GM11168 (cell line): Measurements from ENCODE around the gene PLCH1.

Experiments
- in situ Hi-C: fragments of 300-500 bp; cut with MboI; formaldehyde crosslinking; loops from one replicate; pipeline ENCODE4 v1.12.0; 2022; ENCODE audit warnings: low sequenced_read_pairs; ENCODE audit not compliant: unreplicated experiment

Gene PLCH1

DNA sequence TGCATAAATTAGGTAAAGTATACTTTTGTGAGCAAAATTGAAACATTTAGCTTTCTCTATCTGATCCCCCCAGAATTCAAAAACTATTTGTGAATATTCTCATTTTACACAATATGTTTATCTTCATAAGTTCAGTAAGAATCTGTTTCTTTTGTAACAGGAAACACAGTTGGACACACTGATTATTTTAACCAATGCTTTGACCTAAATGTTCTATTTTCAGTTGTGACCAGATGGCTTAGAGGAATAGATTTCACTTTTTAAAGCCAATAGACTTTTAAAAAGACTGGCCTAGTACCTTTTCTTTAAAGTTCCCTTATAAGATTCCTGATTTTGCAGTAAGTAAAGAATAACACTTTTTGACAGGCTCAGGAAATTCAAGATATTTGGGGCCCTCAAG is 377.4 kb downstream of the PLCH1 start:
- in situ Hi-C loops = no loop called here

DNA sequence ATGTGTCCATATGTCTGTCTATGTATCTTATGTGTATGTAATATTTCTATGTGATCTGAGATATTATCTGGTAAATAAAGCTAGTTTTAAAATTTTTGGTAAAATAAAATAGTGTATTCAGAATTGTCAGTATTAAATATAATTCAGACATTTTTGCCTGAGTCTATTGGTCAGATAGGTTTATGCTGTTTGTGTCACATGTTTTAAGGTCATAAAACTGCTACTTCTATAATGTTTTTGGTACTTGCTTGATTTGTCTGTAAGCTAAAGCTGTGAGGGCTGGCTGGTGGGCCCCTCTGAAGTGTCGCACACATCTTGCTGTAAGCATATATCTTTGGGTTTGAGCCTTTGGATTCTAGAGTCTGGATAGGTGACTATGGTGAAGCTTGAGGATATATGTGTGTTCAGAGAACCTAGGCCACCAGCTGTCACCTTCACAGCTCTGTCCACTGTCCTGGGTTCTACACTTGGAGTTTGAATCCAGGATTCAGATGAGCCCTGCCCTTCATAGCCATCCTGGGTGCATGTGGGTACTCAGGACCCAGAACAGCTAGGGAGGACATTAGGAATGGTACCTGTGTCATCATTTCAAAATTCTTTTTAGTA is 379.6 kb downstream of the PLCH1 start:
- in situ Hi-C loops = no loop called here

DNA sequence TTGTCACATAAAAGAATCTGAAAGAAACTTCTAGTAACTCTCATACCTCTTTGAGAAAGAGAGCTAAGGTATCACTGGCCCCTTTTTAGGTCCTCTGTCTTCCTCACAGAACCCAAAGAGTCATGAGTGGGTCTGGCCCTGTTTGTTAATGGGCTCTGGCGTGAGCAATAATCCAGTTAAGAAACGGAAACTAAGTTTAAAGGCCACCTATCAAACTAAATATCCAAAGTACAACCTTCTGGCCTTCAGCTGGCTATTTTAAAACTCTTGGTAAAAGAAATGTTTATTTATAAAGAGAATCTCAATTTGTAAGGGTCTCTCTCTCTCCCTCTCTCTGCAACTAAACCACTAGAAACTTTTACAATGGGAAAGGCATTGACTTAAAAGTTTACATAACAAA is 380.4 kb downstream of the PLCH1 start:
- in situ Hi-C loops = no loop called here

DNA sequence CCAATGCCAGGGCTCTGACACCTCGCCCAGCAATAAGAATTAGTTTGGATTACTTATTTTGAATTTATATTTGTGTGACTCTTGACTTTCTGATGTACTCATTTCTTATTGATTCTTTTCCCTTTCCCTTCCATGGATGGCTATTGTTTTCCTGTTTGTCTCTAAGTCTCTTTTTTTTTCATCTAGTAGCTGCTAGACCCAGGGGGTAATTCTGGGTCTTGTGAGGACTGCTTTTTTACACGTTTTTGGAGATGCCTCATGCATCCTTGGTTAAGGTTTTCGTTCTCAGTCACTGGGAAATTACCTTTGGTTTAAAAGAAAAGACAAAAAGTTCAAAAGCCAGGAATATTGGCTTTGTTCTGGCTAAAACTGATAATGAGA is 381.2 kb downstream of the PLCH1 start:
- in situ Hi-C loops = no loop called here

DNA sequence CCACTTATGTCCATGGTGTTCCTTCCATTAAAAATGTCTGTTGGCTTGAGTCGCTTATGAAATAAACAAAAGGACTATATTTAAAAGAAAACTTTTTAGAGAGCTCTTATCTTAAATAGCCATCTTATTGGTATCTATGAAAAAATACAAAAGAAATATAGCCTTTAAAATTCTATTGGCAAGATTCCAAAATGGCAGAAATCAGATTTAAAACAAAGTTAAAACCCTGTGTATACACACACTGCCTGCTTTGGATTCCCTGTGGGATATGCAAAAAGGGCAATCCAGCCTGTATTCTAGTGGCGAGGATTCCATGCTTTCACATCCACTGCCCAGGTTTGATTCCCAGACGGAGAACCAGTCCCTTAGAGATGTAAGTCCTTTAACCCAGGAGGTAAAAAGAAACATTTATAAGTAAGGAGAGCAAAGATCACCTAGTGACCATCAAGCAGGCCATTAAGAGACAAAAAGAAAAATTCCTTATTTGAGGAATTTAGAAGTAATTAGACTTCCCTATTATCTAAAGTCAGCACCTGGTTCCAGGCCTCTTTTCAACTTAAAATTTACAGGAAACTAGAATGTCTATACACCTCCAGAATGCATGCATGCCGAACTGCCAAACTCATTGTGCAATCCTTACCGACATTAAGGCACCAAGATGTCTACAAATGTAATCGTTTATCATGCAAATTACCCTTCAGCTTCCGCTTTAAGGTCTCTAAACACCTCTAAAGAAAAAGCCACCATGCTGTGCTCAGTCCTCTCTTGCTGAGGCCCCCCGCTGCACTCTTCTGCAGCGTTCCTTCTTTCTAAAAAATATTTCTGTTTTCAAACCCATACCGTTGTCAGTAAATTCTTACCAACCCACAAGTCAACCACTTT is 381.8 kb downstream of the PLCH1 start:
- in situ Hi-C loops = no loop called here

DNA sequence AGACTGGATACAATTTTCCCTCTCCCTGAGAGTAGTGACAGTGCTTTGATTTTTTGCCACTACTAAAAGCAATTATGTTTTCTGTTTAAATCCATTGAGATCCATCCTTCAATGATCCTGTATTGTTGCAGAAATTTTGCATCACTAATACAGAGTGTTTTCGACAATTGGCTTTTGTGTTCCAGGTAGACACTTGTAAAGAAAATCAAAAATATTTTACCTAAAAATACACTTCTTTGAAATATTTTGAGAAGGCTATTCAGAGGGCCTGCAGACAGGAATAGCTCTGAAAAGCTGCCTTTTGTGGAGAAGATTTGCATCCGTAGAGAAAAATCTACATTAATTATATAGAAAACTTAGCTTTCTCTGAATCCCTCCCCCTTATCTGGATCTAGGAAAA is 384.6 kb downstream of the PLCH1 start:
- in situ Hi-C loops = no loop called here

DNA sequence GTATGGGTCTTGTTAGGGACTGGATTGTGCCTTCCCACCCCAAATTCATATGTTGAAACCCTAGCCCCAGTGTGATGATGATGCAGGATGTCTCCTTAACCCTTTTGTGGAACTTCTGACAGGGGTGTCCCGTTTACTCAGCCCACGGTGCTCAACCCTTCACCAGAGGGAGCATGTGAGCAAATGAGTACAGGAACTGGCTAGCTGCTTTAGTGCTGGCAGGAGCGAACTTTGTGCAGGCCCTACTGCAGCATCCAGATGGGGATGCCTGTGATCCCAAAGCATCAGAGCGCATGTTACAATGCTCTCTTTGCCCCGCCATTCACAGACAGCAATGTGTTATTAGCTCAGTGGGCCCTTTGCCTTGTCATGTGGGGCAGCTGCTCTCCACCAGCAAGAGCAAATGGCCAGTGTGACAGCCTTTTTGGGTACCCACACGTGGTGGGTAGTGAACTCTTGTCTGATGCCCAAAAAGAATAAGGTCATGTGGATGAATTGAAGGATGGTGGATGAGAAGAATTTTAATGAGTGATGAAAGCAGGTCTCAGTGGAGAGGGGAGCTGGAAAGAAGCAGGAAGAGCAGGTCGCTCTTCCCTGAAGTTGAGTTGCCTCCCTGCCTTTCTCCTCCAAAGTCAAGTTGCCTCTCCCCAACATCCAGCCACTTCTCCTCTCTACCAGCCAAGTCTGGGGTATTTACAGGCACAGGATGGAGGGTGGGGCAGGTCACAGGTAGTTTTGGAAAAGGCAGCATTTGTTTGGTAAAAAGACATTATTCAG is 388.1 kb downstream of the PLCH1 start:
- in situ Hi-C loops = no loop called here

DNA sequence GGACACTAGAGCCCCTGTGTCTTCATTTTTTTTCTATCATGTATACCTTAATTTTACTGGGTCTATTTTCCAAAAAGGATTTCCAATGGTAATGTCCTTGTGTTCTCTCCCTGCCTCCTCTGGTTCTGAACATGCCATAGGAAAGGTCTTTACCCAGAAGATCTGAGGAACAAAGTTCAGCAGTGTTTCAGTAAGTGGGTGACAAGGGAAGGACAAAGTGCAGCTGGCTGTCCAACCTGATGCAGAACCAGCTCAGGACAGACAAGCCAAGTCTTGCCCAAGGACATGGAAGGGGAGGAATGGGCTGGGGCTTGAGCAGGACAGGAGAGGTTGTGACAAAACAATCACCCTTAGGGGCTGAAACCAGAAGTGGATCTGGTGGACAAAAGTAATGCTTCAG is 390.2 kb downstream of the PLCH1 start:
- in situ Hi-C loops = no loop called here

DNA sequence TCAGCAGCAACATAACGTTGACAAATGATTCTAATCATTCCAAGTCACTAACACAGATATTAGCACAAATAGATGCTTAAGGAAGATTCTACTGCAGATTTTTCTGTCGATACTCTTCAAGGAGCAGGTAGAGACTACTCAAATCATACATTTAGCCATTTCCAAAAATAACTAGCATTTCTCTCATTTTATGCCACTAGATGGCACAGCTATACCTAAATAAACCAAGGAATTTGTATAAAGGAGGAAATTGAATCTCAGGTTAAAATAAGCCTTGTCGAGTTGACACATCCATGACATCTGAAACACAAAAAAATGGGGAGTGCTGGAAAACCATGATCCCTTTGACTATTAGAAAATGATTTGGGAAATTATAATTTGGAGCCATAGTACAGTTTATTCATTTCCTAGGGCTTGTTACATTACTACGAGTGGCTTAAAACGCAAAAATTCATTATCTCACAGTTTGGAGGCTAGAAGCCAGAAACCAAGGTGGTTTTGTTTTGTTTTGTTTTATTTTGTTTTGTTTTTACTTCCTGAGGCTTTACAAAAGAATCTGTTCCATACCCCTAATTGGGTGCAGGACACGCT is 391.9 kb downstream of the PLCH1 start:
- in situ Hi-C loops = no loop called here

DNA sequence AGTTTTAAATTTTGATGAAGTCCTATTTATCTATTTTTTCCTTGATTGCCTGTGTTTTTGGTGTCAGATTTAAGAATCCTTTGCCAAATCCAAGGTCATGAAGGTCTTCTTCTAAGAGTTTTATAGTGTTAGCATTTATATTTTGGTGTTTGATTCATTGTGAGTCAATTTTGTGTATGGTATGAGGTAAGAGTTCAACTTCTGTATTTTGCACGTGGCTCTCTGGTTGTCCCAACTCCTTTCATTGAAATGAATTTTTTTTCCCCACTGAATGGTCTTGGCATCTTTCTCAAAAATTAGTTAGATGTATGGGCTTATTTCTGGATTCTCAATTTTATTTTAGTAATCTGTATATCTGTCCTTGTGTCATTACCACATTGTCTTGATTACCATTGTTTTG is 394.3 kb downstream of the PLCH1 start:
- in situ Hi-C loops = no loop called here

DNA sequence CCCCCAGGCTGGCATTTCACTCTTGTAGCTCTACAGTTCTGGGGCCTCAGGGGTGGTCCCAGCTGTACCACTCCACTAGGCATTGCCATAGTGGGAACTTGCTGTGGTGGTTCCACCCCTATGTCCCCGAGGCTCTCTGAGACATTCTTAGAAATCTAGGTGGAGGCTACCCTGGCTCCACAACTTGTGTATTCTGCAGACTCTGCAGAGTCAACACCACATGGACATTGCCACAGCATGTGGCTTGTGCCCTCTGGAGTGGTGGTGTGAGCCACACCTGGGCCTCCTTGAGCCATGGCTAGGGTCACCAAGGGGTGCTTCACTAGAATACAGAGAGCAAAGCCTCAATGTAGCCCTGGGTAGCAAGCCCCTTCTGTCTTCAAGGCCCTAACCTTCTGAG is 397.0 kb downstream of the PLCH1 start:
- in situ Hi-C loops = no loop called here

DNA sequence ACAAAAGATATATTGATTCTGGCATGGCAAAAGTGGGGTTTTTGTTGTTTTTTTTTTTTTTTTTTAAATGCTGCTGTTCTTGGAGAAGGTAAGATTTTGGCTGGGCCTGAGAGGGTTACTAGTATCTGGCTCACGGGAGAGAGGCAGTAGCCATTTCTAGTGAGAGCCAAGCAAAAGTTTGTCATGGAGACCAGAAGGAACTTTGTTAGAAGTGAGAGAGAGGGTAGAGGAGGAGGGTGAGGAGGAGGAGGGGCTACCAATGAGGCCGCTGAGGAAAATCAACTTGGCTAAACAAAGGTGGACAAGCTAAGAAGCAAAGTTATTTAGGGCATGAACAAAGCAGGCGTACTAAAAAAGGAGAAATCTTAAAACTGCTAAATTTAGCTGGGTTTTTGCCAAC is 402.5 kb downstream of the PLCH1 start:
- in situ Hi-C loops = no loop called here

DNA sequence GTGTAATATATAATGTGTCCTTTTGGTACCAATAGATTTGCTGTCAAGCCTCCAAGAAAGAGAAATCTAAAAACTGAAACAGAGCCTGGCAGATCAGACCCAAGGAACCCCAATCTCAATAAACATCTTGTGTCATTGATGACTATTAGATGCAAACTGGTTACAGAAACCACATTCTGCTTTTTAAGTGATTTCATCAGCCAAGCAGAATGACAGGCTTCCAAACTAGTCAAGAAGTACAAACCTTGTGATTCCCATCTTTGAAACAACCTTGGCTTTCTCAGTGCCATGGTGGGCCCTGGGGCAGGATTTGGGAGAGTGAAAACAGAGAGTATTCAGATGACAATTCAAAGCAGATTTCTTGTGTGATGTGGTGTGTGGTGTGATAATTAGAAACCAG is 405.8 kb downstream of the PLCH1 start:
- in situ Hi-C loops = no loop called here

DNA sequence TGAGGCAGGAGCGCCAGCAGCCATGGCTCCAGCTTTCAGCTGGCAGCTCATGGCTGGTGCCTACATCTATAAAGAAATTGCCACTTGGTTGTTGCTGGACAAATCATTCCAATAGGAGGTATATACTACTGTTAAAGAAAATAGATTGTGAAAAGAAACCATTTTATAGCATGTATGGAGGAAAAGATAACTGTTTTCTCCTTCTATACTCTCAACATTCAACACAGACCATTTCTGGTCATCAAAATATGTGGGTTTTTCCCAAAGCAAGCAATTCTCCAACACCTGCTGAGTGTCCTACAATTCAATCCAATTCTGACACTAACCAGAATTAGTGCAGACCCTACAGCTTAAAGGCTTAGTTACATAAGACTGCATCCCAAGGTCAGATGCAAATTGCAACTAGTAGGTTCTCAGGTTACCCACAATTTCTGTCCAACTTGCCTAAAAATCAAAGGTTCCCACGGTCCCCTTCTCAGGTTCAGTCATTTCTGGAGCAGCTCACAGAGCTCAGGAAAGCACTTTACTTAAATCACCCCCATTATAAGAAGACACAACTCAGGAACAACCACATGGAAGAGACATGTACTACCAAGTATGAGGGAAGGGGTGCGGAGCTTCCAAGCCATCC is 409.0 kb downstream of the PLCH1 start:
- in situ Hi-C loops = no loop called here

DNA sequence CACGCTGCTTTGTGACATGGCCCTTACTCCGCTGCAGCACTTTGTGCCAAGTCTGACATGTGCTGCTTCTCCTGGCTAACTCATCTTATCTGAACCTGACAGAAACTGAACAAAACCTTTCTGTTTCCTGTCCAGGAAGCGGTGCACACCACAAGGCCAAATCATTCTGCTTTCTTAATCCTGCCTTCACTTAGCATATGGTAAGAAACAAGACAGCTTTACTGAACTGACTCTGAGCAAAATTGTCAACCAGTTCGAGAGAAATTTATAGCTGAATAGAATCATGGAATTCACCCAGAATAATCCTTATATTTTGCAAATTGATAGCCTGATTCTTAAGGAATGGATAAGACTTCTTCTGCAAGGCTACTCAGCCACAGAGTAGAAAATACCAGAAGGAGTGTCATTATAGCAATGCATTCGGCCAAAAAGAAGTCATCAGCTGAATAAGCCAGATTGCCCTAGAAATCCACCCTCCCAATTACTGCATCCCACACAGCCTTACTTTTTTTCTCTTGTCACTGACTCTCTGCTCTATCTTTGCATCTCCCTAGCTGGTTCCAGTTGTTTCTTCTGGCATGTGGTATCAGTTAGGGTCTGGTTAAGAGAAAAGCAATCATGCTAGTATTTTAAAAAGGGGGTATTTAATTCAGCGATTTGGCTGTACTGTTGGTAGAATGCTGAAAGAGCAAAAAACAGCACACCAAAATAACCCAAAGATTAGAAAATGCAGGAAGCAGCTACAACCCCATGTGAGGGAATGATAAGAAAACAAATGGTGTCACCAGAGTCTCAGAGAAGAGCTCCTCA is 409.8 kb downstream of the PLCH1 start:
- in situ Hi-C loops = no loop called here

DNA sequence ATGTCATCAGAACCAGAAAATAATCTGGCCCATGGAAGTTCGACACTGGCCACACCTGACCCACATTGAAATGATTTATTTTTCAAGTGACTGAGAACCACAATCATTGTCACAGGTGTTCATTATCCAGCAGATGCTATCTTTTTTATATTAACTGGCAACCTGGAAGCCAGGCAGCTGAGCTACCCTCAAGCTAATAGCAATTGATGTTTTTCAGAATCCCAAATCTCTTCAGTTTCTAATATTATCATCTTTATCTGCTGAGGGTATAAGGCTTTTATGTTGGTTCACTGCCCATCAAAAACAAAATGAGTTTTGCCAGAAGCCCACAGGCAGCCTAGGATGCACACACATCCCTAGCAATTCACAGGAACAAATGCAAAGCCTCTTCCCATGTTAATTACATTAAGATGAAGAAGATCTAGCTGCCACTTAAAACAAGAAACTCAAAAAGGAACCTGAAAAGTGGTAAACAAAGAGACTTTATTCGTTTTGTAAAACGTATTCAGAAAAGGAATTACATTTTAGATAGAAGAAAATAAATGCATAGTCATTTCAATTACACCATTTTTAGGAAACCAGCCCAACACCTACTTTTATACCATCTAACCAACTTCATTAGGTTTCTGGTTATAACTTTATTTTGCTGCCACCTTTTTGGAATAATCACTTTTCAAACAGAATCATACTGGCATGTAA is 410.5 kb downstream of the PLCH1 start:
- in situ Hi-C loops = no loop called here

DNA sequence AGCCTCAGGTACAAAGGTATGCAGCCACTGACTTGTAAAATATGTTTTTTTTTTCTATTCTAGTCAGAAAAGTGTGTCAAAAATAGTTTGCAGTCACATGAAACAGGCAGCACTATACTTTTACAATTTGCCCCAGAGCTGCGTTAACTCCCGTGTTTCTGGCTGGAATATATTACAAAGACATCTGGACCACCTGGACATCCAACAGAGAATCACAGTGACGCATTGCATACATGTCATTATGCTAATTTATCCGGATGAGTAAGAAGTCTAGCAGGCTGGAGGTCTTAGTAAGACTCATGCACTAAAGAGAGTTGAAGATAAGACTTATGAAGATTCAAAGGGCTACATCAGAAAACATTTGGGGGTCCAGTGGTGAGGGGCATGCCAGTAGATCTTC is 412.2 kb downstream of the PLCH1 start:
- in situ Hi-C loops = no loop called here

DNA sequence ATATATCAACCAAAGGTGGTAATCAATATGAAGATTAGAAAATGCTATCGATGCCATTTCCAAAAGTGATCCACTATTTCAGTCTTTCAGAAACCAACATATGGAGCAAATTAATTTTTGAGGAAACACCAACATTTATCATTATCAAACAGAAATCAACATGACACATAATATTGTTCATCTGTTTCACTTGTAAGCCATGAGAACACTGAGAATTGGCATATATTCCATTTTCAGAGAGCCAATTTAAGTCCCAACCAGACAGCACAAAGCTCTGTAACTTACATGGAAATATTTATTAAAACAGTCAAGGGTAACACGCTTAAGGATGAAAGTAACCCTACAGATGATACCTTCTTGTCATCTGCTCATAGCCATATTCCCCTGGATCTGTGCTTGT is 413.8 kb downstream of the PLCH1 start:
- in situ Hi-C loops = no loop called here

DNA sequence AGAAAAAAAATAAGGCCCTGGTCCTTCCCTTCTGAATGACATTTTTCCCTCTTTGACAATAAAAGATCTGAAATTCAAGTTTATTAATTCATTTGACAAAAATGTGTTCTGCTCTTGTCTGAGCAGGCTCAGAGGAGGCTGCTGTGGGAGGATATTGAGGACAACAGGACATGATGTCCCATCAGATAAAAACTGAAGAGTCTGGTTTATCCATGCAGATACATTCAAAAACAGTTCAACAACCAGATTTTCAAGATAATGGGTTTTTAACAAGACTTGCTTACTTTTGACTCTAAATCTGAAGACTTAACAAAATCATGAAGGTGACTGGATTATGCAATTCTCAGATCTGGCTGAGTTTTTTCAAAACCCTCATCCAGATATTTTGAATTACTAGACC is 414.5 kb downstream of the PLCH1 start:
- in situ Hi-C loops = no loop called here
